ENCODE measurements around the gene MGAT4B.
A peak's percentile ranks its signal among the peaks of the same experiment; 100 is the strongest.
"Not testable (repeated sequence)": the region's sequence is repeated elsewhere in the genome, so short reads cannot be mapped to it uniquely, and the experiment has no call there.

MGAT4B gene

GRCh38 chr5:179806250-179807048, at the start of gene MGAT4B:
Gene MGAT4B (minus strand): TSS chr5:179806866. CDS start chr5:179806583, 283 bp downstream.
- peak; percentile 64 to 75 for DNase-seq

DNA sequence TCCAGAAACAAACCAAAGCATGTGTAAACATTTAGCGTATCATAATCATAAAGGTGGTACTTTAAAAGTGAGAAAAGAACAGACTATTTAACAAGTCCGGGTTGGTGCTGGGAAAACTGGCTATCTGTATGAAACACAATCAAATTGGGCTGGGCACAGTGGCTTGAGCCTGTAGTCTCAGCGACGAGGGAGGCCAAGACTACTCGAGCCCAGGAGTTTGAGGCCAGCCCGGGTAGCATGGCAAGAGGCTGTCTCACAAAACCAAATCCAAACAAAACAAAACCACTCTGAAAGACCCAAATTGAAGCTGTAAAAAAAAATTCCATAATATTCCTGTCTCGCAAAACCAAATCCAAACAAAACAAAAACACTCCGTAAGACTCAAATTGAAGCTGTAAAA, 47.7 kb upstream of the MGAT4B start:
- DNase-seq, result no peak

DNA sequence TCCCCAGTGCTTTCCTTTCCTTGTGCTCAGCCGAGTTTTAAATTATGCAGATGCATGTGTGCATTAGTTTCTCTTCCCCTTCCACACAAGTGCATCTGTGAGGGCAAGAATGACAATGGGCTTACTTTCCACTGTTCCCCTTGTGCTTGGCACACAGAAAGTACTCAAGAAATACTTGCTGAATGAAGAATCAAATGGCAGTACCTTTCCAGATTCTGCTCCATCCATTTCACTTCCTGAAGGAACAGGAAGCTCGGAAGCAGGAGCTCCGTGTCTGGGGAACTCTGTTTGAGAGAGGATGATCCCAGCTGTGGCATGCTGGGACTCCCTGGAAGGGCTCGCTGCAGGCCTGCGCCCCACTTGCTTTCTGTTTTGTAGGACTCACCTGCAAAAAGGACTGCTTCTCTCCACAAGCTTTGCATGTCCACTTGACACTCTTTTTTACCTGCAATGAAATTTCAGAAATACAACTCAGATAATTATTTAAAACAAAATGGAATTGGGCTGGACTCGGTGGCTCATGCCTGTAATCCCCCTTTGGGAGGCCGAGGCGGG, 46.4 kb upstream of the MGAT4B start:
- DNase-seq, result no peak

DNA sequence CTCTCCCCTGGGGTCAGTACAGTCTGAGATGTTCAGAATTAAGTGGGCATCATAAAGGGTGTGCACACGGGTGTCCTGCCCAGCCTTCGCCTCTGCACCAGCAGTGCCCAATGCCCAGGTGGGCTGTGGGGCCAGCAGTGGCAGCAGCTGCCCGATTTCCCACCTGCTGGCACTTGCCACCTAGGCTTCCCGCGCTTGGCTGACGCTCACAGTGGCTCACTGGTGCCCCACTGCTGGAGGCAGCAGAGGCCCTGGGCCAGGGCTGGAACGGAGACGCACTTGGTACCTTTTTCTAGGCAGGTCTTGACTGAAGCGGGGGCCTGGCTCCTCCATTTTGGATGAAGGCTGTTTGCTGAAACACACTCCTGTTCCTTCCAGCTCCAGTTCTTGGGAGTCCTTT, 35.0 kb upstream of the MGAT4B start:
- no peak for DNase-seq

- DNase-seq, result no peak
Observed at GRCh38 chr5:179840766-179841165, 34.1 kb upstream of the MGAT4B start.

DNA sequence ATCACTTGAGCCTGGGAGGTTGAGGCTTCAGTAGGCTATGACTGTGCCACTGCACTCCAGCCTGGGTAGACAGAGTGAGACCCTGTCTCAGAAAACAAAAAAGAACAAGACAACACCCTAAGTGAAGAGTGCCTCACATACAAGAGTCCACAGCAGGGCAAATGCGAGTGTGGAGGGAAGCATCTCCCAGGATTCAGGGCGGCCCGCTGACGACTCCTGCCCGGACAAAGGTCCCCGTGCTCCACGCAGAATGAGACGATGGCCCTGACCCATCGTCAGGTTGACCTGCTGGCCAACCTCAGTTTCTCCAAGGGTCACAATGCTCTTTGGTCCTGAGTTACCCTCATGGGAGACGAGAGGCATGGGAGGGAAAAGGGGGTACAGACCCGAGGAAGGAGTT, 33.7 kb upstream of the MGAT4B start:
- DNase-seq, result no peak

DNA sequence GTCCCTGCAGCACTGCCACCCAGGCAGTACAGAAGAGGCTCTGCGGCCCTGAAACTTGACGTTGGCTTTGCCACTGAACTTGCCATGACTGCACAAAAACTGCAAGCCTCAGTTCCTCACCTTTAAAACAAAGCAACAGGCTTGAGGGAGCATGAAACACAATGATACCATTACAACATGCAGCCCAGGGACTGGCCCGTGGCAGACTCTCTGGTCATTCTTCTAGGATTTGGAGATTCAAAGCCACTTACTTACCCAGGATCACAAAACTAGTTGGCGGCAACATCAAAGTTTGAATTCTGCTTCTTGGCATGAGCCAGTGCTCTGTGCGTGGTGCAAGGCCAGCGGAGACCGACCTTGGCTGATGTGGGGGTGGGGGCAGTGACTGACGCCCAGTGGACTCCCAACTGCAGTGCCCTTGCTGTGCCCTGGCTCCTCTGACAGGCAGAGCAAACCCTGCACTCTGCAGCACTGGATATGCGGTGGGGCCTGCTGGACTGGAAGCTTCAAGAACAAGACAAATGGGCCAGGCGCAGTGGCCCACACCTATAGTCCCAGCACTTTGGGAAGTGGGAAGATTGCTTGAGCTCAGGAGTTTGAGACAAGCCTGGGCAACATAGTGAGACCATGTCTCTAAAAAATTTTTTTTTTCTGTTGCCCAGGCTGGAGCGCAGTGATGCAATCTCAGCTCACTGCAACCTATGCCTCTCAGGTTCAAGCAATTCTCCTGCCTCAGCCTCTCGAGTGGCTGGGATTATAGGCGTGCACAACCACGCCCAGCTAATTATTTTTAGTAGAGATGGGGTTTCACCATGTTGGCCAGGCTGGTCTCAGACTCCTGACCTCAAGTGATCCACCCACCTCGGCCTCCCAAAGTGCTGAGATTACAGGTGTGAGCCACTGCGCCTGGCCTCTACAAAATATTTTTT, 32.9 kb upstream of the MGAT4B start:
- DNase-seq, result no peak

- no peak for DNase-seq
Observed at GRCh38 chr5:179837076-179838011, 30.7 kb upstream of the MGAT4B start.

DNA sequence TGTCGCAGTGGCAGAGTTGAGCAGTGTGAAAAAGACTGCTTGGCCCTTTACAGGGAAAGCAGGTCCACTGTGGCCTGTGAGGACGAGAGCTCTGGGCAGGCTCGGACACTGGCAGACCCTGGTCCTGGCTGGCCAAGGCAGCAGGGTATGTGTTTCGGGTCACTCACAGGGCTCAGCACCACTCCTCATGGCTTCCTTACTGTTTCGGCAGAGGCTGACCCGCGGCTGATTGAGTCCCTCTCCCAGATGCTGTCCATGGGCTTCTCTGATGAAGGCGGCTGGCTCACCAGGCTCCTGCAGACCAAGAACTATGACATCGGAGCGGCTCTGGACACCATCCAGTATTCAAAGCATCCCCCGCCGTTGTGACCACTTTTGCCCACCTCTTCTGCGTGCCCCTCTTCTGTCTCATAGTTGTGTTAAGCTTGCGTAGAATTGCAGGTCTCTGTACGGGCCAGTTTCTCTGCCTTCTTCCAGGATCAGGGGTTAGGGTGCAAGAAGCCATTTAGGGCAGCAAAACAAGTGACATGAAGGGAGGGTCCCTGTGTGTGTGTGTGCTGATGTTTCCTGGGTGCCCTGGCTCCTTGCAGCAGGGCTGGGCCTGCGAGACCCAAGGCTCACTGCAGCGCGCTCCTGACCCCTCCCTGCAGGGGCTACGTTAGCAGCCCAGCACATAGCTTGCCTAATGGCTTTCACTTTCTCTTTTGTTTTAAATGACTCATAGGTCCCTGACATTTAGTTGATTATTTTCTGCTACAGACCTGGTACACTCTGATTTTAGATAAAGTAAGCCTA, 29.8 kb upstream of the MGAT4B start:
- DNase-seq, result peak; percentile 54 to 76

- DNase-seq, result not testable (repeated sequence)
Observed at GRCh38 chr5:179834871-179835270, 28.2 kb upstream of the MGAT4B start.

GRCh38 chr5:179834120-179834519, 27.5 kb upstream of the MGAT4B start:
- DNase-seq, result no peak

GRCh38 chr5:179833709-179834070, 27.0 kb upstream of the MGAT4B start:
- DNase-seq, result no peak

- no peak for DNase-seq
Observed at GRCh38 chr5:179833056-179833708, 26.5 kb upstream of the MGAT4B start.

GRCh38 chr5:179832039-179832745, 25.5 kb upstream of the MGAT4B start:
- no peak for DNase-seq

- no peak for DNase-seq
Observed at GRCh38 chr5:179830818-179831468, 24.3 kb upstream of the MGAT4B start.

DNA sequence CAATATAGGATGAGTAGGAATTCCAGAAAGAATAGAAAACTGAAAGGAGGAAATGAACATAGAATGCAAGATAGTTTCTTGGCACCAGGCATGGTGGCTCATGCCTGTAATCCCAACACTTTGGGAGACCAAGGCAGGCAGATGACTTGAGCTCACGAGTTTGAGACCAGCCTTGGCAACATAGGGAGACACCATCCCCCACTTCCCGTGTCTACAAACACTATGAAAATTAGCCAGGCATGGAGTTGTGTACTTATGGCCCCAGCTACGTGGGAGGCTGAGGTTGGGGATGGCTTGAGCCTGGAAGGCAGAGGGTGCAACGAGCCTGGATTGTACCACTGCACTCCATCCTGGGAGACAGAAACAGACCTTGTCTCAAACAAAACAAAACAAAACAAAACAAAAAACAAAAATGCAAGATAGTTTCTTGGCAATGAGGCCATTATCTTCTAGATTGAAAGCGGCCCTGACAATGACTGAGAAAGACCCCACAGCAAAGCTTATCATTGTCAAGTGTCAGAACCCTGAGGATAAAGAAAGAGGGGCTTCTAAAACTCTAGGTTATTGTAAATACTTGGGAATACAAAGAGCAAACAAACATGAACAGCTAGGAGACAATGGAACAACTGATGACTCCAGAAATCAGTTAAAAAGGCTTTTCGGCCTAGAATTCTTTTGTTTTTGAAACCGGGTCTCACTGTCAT, 23.2 kb upstream of the MGAT4B start:
- DNase-seq, result no peak

DNA sequence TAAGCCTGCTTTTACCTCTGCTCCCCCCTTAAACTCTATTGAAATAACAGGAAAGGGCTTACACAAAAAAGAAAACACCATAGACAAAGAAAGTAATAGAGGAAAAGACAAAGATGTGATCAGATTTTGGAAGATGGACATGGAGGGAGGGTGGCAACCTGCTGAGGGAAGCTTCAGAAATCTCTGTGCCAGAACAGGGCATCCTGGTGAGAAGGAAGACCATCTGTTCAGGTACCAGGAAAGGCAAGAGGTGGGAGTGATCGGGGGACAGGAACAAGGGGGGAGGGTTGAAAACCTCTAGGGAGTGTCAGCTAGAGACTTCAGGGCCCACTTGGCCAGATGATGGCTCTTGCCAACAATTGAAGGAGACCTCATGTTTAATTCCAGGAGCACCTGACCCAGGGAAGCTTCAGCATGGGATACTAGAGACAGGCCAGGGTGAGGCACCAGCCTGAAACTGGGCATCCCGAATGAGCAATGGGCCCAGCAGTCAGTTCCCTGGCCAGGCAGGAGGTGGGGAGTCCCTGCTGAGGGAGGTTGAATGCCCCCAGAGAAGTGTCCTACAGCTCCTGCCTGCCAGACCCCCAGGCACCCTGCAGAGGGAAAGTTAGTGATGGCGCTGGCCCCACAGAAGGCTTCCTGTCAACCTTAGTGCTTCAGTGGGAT, 22.2 kb upstream of the MGAT4B start:
- DNase-seq, result no peak

DNA sequence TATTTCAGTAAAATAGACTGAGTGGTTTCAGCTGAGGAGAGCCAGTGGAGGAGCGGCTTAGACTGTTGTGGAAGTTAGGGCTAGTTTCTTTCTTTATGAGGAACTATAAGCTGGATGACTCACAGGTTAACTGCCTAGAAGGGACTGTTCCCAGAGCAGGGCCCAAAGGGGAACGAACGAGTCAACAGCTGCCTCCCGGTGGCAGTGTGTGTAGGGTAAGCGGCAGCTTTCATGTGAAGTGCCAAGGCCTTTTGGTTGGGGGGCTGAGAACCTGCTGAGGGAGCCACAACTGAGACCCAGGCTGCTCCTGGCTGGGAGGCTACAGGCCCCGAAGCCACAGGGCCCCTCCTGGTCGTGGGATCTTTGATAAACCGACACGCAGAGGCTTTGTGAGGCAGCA, 21.0 kb upstream of the MGAT4B start:
- peak; percentile 18 to 51 for DNase-seq
